ENCODE results near the gene SPACA4. TPM values are rescaled to one million over a fixed set of nuclear protein-coding genes. Genes with fewer than 3 reads are reported as not detected.

Gene SPACA4
- total RNA-seq, 1 experiment from 2014 or later = not detected

DNA sequence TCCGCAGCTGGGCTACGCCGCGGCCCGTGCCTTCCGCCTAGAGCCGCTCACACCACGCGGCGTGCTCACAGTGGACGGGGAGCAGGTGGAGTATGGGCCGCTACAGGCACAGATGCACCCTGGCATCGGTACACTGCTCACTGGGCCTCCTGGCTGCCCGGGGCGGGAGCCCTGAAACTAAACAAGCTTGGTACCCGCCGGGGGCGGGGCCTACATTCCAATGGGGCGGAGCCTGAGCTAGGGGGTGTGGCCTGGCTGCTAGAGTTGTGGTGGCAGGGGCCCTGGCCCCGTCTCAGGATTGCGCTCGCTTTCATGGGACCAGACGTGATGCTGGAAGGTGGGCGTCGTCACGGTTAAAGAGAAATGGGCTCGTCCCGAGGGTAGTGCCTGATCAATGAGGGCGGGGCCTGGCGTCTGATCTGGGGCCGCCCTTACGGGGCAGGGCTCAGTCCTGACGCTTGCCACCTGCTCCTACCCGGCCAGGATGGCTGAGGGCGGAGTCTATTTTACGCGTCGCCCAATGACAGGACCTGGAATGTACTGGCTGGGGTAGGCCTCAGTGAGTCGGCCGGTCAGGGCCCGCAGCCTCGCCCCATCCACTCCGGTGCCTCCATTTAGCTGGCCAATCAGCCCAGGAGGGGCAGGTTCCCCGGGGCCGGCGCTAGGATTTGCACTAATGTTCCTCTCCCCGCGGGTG lies 23.2 kb downstream of the SPACA4 start (continued):
- TF ChIP-seq, protein P1, sequence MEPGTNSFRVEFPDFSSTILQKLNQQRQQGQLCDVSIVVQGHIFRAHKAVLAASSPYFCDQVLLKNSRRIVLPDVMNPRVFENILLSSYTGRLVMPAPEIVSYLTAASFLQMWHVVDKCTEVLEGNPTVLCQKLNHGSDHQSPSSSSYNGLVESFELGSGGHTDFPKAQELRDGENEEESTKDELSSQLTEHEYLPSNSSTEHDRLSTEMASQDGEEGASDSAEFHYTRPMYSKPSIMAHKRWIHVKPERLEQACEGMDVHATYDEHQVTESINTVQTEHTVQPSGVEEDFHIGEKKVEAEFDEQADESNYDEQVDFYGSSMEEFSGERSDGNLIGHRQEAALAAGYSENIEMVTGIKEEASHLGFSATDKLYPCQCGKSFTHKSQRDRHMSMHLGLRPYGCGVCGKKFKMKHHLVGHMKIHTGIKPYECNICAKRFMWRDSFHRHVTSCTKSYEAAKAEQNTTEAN (CRISPR knock-in tag; IDR thresholded peaks at IDR 0.05) = peak; percentile 63
- TF ChIP-seq, protein P2, sequence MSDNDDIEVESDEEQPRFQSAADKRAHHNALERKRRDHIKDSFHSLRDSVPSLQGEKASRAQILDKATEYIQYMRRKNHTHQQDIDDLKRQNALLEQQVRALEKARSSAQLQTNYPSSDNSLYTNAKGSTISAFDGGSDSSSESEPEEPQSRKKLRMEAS (CRISPR knock-in tag; IDR thresholded peaks at IDR 0.05) = peak; percentile 73
- TF ChIP-seq ZNF317 (CRISPR knock-in tag; IDR thresholded peaks at IDR 0.05; ENCODE audit: borderline replicate concordance, low read depth) (no peak), NFYB (CRISPR knock-in tag; conservative IDR thresholded peaks at IDR 0.05; ENCODE audit: low read depth) (peak; percentile 50; the same call in 1 of the 2 replicates), FOXP1 (CRISPR knock-in tag; IDR thresholded peaks at IDR 0.05; ENCODE audit: borderline replicate concordance) (peak; percentile 55; the same call in 1 of the 2 replicates), NR3C1 (CRISPR knock-in tag; conservative IDR thresholded peaks at IDR 0.05; ENCODE audit: low read depth) (no peak), TEAD4 (CRISPR knock-in tag; IDR thresholded peaks at IDR 0.05) (peak; percentile 72; the same call in 1 of the 2 replicates), MXD4 (CRISPR knock-in tag; IDR thresholded peaks at IDR 0.05; ENCODE audit: borderline replicate concordance) (no peak), ETV6 (CRISPR knock-in tag; IDR thresholded peaks at IDR 0.05) (peak; percentile 66), ZNF232 (CRISPR knock-in tag; IDR thresholded peaks at IDR 0.05) (0 out of 2 replicates have a peak, but pooled peaks have one; percentile 65), FOXK1 (CRISPR knock-in tag; IDR thresholded peaks at IDR 0.05) (no peak; the same call in 1 of the 2 replicates), ZNF121 (CRISPR knock-in tag; IDR thresholded peaks at IDR 0.05) (no peak; the same call in none of the 2 replicates), SP1 (CRISPR knock-in tag; conservative IDR thresholded peaks at IDR 0.05) (peak; percentile 79), NFE2L1 (CRISPR knock-in tag; IDR thresholded peaks at IDR 0.05) (peak; percentile 19; the same call in 1 of the 2 replicates), SMAD3 (CRISPR knock-in tag; IDR thresholded peaks at IDR 0.05; ENCODE audit: borderline replicate concordance) (0 out of 2 replicates have a peak, but pooled peaks have one; percentile 9), CREB1 (CRISPR knock-in tag; IDR thresholded peaks at IDR 0.05) (peak; percentile 61; the same call in 1 of the 2 replicates)
- TF ChIP-seq, protein P3, sequence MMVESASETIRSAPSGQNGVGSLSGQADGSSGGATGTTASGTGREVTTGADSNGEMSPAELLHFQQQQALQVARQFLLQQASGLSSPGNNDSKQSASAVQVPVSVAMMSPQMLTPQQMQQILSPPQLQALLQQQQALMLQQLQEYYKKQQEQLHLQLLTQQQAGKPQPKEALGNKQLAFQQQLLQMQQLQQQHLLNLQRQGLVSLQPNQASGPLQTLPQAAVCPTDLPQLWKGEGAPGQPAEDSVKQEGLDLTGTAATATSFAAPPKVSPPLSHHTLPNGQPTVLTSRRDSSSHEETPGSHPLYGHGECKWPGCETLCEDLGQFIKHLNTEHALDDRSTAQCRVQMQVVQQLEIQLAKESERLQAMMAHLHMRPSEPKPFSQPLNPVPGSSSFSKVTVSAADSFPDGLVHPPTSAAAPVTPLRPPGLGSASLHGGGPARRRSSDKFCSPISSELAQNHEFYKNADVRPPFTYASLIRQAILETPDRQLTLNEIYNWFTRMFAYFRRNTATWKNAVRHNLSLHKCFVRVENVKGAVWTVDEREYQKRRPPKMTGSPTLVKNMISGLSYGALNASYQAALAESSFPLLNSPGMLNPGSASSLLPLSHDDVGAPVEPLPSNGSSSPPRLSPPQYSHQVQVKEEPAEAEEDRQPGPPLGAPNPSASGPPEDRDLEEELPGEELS (CRISPR knock-in tag; IDR thresholded peaks at IDR 0.05) = peak; percentile 37; the same call in 1 of the 2 replicates
- TF ChIP-seq, protein P4, sequence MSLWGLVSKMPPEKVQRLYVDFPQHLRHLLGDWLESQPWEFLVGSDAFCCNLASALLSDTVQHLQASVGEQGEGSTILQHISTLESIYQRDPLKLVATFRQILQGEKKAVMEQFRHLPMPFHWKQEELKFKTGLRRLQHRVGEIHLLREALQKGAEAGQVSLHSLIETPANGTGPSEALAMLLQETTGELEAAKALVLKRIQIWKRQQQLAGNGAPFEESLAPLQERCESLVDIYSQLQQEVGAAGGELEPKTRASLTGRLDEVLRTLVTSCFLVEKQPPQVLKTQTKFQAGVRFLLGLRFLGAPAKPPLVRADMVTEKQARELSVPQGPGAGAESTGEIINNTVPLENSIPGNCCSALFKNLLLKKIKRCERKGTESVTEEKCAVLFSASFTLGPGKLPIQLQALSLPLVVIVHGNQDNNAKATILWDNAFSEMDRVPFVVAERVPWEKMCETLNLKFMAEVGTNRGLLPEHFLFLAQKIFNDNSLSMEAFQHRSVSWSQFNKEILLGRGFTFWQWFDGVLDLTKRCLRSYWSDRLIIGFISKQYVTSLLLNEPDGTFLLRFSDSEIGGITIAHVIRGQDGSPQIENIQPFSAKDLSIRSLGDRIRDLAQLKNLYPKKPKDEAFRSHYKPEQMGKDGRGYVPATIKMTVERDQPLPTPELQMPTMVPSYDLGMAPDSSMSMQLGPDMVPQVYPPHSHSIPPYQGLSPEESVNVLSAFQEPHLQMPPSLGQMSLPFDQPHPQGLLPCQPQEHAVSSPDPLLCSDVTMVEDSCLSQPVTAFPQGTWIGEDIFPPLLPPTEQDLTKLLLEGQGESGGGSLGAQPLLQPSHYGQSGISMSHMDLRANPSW (CRISPR knock-in tag; conservative IDR thresholded peaks at IDR 0.05; ENCODE audit: low read depth) = 0 out of 2 replicates have a peak, but pooled peaks have one; percentile 24
- TF ChIP-seq, protein P5, sequence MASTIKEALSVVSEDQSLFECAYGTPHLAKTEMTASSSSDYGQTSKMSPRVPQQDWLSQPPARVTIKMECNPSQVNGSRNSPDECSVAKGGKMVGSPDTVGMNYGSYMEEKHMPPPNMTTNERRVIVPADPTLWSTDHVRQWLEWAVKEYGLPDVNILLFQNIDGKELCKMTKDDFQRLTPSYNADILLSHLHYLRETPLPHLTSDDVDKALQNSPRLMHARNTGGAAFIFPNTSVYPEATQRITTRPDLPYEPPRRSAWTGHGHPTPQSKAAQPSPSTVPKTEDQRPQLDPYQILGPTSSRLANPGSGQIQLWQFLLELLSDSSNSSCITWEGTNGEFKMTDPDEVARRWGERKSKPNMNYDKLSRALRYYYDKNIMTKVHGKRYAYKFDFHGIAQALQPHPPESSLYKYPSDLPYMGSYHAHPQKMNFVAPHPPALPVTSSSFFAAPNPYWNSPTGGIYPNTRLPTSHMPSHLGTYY (CRISPR knock-in tag; IDR thresholded peaks at IDR 0.05) = 0 out of 2 replicates have a peak, but pooled peaks have one; percentile 16
- TF ChIP-seq, protein P6, sequence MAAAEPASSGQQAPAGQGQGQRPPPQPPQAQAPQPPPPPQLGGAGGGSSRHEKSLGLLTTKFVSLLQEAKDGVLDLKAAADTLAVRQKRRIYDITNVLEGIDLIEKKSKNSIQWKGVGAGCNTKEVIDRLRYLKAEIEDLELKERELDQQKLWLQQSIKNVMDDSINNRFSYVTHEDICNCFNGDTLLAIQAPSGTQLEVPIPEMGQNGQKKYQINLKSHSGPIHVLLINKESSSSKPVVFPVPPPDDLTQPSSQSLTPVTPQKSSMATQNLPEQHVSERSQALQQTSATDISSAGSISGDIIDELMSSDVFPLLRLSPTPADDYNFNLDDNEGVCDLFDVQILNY (CRISPR knock-in tag; IDR thresholded peaks at IDR 0.05) = peak; percentile 64; the same call in 1 of the 2 replicates
- TF ChIP-seq, protein P7, sequence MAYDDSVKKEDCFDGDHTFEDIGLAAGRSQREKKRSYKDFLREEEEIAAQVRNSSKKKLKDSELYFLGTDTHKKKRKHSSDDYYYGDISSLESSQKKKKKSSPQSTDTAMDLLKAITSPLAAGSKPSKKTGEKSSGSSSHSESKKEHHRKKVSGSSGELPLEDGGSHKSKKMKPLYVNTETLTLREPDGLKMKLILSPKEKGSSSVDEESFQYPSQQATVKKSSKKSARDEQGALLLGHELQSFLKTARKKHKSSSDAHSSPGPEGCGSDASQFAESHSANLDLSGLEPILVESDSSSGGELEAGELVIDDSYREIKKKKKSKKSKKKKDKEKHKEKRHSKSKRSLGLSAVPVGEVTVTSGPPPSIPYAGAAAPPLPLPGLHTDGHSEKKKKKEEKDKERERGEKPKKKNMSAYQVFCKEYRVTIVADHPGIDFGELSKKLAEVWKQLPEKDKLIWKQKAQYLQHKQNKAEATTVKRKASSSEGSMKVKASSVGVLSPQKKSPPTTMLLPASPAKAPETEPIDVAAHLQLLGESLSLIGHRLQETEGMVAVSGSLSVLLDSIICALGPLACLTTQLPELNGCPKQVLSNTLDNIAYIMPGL (CRISPR knock-in tag; IDR thresholded peaks at IDR 0.05) = peak; percentile 5; the same call in 1 of the 2 replicates
- TF ChIP-seq, protein P8, sequence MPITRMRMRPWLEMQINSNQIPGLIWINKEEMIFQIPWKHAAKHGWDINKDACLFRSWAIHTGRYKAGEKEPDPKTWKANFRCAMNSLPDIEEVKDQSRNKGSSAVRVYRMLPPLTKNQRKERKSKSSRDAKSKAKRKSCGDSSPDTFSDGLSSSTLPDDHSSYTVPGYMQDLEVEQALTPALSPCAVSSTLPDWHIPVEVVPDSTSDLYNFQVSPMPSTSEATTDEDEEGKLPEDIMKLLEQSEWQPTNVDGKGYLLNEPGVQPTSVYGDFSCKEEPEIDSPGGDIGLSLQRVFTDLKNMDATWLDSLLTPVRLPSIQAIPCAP (CRISPR knock-in tag; IDR thresholded peaks at IDR 0.05) = 0 out of 2 replicates have a peak, but pooled peaks have one; percentile 50
- TF ChIP-seq, protein P9, sequence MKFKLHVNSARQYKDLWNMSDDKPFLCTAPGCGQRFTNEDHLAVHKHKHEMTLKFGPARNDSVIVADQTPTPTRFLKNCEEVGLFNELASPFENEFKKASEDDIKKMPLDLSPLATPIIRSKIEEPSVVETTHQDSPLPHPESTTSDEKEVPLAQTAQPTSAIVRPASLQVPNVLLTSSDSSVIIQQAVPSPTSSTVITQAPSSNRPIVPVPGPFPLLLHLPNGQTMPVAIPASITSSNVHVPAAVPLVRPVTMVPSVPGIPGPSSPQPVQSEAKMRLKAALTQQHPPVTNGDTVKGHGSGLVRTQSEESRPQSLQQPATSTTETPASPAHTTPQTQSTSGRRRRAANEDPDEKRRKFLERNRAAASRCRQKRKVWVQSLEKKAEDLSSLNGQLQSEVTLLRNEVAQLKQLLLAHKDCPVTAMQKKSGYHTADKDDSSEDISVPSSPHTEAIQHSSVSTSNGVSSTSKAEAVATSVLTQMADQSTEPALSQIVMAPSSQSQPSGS (CRISPR knock-in tag; IDR thresholded peaks at IDR 0.05; ENCODE audit: borderline replicate concordance, low read depth) = 0 out of 2 replicates have a peak, but pooled peaks have one; percentile 46
